GM19395 (cell line): ENCODE results near the gene DBX2.
"Not testable (repeated sequence)": the region's sequence is repeated elsewhere in the genome, so short reads cannot be mapped to it uniquely, and the experiment has no call there.

Experiments used
- ATAC-seq: cut with Tn5 transposase; IDR thresholded peaks from one replicate; pipeline ENCODE4 v1.9.1; 2021; ENCODE audit warnings: mild to moderate bottlenecking, moderate library complexity; ENCODE audit not compliant: unreplicated experiment

The DBX2 gene

DNA sequence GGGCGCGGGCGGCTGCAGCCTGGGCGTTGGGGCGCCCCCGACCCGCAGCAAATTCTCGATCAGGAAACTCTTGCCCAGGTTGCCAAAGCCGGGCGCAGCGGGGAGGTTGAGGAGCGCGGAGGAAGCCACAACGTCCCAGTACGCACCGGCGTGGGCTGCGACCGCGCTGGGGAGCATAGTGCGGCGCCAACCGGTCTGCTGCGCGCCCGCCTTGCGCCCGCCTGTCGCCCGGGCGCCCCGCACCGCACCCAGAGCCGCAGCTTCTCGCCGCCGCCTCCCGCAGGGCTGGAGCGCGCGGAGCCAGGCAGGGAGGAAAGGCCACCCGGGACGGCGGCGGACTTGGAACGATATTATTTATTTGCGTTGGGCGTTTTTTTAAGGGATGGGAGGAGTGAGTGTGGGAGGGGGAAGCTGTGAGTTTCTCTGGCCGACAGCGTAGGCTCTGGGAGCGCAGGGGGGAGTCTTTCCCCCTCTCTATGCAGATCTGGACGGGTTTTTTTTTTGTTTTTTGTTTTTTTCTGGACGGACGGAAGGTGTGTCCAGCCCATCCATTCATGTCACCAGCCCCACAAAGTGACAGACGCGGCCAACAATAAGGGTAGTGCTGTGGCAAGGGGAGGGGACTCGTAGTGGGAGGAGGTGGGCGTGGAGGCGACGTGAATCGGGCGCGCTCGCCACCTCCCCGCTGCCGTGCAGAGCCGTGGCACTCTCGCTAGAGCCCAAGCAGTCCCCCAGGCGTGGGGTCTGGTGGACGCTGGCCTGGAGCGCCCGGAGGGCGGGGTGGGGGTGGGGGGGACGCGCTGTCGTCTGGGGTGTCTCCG is at the start of gene DBX2:
Gene DBX2 (minus strand): TSS at position 349 of the 821 bp plus-strand sequence. CDS start 172 bp downstream, at position 177.
- ATAC-seq = no peak

DNA sequence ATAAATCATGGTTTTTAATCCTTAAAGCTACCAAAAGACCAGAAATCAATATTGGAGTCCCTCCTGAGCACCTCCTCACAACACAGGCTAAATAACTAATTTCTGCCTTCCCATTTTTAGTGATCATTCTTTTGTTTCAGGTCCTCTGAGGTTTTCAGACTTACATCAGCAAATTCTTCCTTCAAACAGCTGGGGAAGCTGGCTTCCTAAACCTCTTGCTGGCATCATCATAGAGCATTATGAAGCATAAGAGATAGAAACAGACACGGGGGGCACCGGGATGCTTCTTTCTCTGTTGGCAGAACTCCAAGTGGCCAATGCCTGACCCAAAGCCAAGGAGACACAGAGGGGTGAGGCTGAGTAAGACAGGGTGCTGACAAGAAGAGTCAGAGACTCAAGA is 47.9 kb upstream of the DBX2 start:
- no peak for ATAC-seq

- ATAC-seq = not testable (repeated sequence)
Measured at GRCh38 chr12:45095417-45095816, 44.5 kb upstream of the DBX2 start.

GRCh38 chr12:45093051-45093450 is 42.2 kb upstream of the DBX2 start:
- ATAC-seq = no peak

- ATAC-seq = no peak
Measured at GRCh38 chr12:45089411-45090075, 38.6 kb upstream of the DBX2 start.

DNA sequence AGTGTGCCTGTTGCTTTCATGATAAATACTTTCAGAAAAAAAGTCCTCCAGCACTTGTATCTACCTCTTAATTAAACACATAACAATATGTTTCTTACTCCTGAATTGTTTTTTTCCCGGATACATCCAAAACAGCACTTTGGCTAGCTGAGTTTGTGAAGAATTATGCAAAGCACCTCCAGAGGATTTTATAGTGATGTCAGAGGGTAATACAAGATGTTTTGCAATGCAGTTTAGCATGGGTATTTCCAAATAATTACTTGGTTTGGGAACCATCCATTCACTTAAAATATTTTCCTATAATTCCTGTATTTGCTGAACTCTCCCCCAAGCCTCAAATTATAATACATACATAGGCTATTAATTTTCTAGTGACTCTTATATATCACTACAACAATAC is 37.7 kb upstream of the DBX2 start:
- ATAC-seq = no peak

DNA sequence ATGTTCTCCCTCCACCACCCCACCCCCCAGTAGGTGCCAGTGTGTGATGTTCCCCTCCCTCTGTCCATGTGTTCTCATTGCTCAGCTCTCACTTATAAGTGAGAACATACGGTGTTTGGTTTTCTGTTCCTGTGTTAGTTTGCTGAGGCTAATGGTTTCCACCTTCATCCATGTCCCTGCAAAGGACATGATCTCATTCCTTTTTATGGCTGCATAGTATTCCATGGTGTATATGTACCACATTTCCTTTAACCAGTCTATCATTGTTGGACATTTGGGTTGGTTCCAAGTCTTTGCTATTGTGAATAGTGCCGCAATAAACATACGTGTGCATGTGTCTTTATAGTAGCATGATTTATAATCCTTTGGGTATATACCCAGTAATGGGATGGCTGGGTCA is 33.3 kb upstream of the DBX2 start:
- ATAC-seq = not testable (repeated sequence)

DNA sequence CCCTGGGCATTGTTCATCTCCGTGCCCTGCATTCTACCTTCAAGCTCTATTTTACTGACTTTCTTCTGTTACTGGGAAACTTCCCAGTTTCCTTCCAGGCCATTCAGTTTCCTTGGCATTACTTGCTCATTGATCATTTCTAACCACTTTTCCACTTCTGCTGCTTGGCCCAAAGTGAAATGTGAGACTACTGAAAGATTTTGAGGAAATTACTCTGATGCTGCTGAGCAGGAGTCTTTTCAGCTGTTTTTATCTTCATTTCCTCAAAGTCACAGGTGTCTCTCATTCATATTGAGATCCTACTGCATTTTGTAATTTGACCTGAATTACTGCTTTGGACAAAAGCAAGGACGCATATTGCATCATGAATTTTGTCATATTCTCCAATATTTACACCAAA is 26.4 kb upstream of the DBX2 start:
- no peak for ATAC-seq

DNA sequence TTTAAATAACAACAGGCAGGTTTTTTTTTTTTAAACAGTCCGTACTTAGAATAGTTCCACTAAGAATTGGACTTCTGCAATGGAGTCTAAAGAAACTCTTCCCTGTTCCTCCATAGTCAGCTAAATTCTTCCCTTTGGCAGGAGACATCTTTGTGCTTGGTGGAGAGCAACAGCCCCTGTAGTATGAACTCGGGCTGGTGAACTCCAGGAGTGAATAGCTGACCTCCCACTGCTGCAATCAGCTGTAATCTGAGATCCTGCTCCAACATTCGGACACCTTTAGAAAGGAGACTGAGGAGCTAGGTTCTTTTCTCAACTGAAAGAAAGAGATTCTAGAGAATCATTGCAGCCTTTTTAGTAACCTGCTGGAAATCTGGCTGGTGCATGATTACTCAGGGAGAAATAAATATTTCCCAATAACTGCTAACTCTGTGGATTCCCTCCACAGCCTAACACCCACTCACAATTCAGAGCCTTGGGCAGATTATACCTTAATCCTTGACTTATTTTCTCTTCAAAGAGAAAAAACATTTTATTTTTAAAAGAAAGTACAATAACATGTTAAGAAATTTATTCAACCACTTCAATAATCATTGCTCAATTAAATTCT is 25.6 kb upstream of the DBX2 start:
- no peak for ATAC-seq

DNA sequence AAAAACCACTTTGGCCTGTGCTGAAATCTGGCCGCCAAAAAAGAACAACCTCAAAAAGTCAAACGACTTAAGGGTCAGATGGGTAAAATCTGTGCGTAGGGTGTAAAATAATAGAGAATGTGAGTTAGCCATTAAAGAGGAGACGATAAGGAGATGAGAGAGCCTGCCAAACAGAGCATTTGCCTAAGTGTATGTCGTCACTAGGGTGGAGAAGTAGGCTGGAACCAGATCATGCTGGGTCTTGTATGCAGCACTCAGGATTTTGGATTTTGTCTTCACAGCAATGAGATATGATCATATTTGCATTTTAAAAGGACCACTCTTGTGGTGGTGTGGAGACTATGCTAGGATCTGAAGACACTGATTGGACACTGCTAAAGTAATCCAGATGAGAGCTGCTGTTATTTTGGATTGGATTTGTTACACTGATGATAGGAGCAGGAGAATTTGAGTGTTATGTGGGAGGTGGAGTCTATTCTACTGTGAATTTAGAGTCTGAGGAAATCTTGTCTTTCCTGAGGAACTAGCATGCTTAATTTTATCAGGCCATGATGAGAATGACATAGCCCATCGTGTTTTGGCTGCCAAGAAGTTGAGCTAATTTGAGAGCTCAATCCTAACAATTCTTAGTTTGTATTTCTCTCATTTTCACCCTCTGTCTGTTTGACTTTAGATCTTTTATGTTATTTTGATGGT is 24.8 kb upstream of the DBX2 start:
- ATAC-seq = no peak

DNA sequence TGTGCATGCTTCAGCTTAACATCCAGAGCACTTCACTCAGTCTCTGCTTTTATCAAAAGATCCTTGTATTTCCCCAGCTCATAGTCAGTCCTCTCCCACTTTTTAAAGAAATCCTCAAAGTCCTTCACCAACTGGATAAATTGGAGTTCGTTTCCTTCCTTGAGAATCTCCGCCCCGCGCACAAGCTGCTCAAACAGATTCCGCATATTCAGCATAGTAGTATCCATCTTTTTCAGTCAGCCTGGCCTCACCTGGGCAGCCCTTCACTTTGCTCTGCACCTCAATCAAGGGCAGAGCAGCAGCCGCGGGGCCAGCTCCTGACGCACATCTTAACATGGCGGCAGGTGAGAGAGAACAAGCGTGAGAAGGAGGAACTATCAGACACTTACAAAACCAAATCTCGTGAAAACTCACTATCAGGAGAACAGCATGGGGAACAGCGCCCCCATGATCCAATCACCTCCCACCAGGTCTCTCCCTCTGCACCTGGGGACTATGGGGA is 14.3 kb upstream of the DBX2 start:
- no peak for ATAC-seq

GRCh38 chr12:45060976-45061375 is 10.1 kb upstream of the DBX2 start:
- no peak for ATAC-seq

DNA sequence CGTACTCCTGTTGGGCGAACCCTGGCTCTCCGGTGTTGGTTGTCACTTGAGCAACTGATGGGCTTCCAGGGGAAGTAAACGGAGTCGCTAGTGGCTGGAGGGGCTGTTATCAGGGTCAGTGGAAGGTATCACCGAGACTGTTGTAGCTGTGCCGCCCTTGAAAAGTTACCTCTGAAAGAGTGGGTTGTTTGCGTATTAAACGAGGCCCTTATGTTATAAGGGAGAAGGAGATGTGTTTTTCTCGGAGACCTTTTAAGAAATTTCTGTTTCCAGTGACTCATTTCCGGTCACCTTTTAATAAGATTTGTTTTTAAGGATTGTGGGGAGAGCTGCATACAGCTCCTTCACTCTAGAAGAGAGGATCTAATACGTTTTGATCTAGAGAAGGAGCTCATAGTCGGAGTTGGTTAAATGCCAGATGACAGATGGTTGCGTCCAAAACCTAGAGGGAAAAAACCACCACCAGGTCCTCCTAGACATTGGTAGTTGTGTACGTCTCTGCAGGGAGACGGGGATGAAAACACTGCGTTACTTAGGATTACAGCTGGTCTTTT is 750 bp upstream of the DBX2 start:
- no peak for ATAC-seq

GRCh38 chr12:45049912-45050750 is 768 bp downstream of the DBX2 start:
- ATAC-seq = no peak

GRCh38 chr12:45042599-45042998 is 8.3 kb downstream of the DBX2 start:
- ATAC-seq = no peak

GRCh38 chr12:45040977-45041376 is 9.9 kb downstream of the DBX2 start:
- ATAC-seq = no peak

- ATAC-seq = no peak
Measured at GRCh38 chr12:45039757-45040156, 11.1 kb downstream of the DBX2 start.

DNA sequence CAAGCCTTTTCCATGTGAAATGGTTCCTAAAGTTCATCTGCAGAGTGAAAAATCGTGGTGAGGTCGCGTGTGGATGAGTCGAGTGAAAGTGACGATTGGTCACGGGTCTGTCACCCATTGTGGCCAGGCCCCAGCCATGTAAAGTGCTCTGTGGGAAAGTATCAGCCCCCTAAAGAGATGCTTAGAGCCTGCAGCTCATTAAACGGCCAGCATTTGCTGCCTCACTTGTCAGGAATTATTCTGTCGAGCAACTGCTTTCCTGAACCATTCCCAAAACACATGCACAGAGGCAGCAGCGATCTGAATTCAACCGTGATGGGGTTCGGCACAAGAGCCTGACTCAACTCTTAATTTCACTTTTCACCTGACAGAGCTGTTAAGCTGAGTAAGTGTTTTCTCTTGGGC is 16.0 kb downstream of the DBX2 start:
- ATAC-seq = no peak

DNA sequence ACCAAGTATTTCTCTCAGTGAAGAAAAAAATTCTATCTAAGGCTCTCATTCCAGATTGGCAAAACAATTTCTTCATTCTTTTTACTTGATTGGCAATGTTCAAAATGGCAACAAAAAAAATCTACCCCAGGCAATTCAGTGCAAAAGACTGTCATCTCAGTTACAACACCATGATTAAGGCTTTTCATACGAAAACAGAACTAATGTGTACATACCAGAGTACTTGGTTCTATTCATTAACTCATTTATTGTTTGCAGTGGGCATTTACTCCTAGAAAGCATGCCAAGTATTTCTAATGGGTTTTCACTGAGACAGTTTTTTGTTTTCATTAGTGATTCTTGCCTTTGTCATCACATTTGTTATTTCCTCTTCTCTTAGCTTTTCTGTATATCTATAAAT is 33.0 kb downstream of the DBX2 start:
- no peak for ATAC-seq

DNA sequence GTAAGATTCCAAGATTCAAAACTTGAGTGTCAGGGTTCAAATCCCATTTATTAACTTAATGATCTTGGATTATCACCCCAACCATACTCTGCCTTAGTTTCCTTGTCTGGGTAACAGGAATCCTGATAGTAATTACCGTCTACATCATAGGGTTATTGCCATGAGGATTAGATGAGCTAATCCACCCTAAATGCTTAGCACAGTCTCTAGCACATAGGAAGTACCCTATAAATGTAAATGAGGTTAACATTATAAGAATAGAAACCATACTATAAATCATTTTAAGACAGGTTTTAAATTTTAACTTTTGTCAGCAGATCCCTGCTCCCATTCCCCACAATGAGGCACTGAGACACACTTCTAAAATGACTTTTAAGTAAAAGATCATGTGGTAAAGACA is 36.5 kb downstream of the DBX2 start:
- no peak for ATAC-seq
